ENCODE results near the gene HAUS2. TPM values are rescaled to one million over a fixed set of nuclear protein-coding genes. Genes with fewer than 3 reads are reported as not detected.

The HAUS2 gene
- total RNA-seq, 1 donor from 2014 or later = 72.2 TPM

- Mint-ChIP-seq H3K4me3 (no peak overlapping the region), H3K9me3 (peaks cover 11% of the 10 kb centered on the region), H3K36me3 (peaks cover 31% of the 10 kb centered on the region), H3K4me1 (peaks cover 5% of the 10 kb centered on the region), H3K27me3 (ENCODE audit: insufficient read depth, low read depth) (peaks cover 5% of the 10 kb centered on the region), H3K27ac (no peak overlapping the region)
- no peak overlapping the region for H2AFZ ChIP-seq (replicated peaks)
- no peak for DNase-seq (ENCODE audit: low spot score)
- no peaks in the 10 kb centered on the region for H3K79me2 ChIP-seq (ENCODE audit: low read depth)
- no peak overlapping the region for H3K4me2 ChIP-seq
- no peak for TF ChIP-seq EZH2phosphoT487 (IDR thresholded peaks at IDR 0.05)
- no peak for TF ChIP-seq EZH2 (IDR thresholded peaks at IDR 0.05)
- TF ChIP-seq CTCF (IDR thresholded peaks at IDR 0.05) = no peak
- no peak overlapping the region for H3K9ac ChIP-seq
- no peaks in the 10 kb centered on the region for H3K4me1 ChIP-seq
- H3K27me3 ChIP-seq = no peaks in the 10 kb centered on the region
- no peaks in the 10 kb centered on the region for H4K20me1 ChIP-seq (ENCODE audit: low read depth)
- H3K9me3 ChIP-seq (ENCODE audit: low read depth) = no peaks in the 10 kb centered on the region
- H3F3A ChIP-seq (ENCODE audit: low read depth) = no peaks in the 10 kb centered on the region
- H3K4me3 ChIP-seq = no peak overlapping the region
- H3K36me3 ChIP-seq = no peaks in the 10 kb centered on the region
- H3K27ac ChIP-seq = no peak overlapping the region
These were observed 55.3 kb downstream of the HAUS2 start for GRCh38 chr15:42603978-42604377.

GRCh38 chr15:42604894-42605744, 56.5 kb downstream of the HAUS2 start:
- Mint-ChIP-seq H3K4me1 (peaks cover 6% of the 10 kb centered on the region), H3K27me3 (ENCODE audit: insufficient read depth, low read depth) (peaks cover 5% of the 10 kb centered on the region), H3K9me3 (peaks cover 8% of the 10 kb centered on the region), H3K27ac (no peak overlapping the region), H3K36me3 (peaks cover 25% of the 10 kb centered on the region), H3K4me3 (no peak overlapping the region)
- no peaks in the 10 kb centered on the region for H4K20me1 ChIP-seq (ENCODE audit: low read depth)
- no peak overlapping the region for H3K4me3 ChIP-seq
- H3K9me3 ChIP-seq (ENCODE audit: low read depth) = no peaks in the 10 kb centered on the region
- H2AFZ ChIP-seq (replicated peaks) = no peak overlapping the region
- no peaks in the 10 kb centered on the region for H3K79me2 ChIP-seq (ENCODE audit: low read depth)
- TF ChIP-seq EZH2 (IDR thresholded peaks at IDR 0.05) = no peak
- H3K27me3 ChIP-seq = no peaks in the 10 kb centered on the region
- H3K9ac ChIP-seq = no peak overlapping the region
- DNase-seq (ENCODE audit: low spot score) = no peak
- no peak overlapping the region for H3K27ac ChIP-seq
- no peaks in the 10 kb centered on the region for H3F3A ChIP-seq (ENCODE audit: low read depth)
- no peaks in the 10 kb centered on the region for H3K4me1 ChIP-seq
- no peaks in the 10 kb centered on the region for H3K36me3 ChIP-seq
- H3K4me2 ChIP-seq = no peak overlapping the region

GRCh38 chr15:42605796-42606195, 57.2 kb downstream of the HAUS2 start:
- H3K36me3 Mint-ChIP-seq = peaks cover 23% of the 10 kb centered on the region
- H3K4me3 Mint-ChIP-seq = no peak overlapping the region
- H3K79me2 ChIP-seq (ENCODE audit: low read depth) = no peaks in the 10 kb centered on the region
- H4K20me1 ChIP-seq (ENCODE audit: low read depth) = no peaks in the 10 kb centered on the region
- peaks cover 5% of the 10 kb centered on the region for H3K27me3 Mint-ChIP-seq (ENCODE audit: insufficient read depth, low read depth)
- H3K4me3 ChIP-seq = no peak overlapping the region
- no peak for DNase-seq (ENCODE audit: low spot score)
- H3K4me1 ChIP-seq = no peaks in the 10 kb centered on the region
- peaks cover 6% of the 10 kb centered on the region for H3K9me3 Mint-ChIP-seq
- no peak overlapping the region for H2AFZ ChIP-seq (replicated peaks)
- H3K9ac ChIP-seq = no peak overlapping the region
- no peaks in the 10 kb centered on the region for H3F3A ChIP-seq (ENCODE audit: low read depth)
- no peak overlapping the region for H3K27ac ChIP-seq
- H3K27ac Mint-ChIP-seq = no peak overlapping the region
- H3K4me2 ChIP-seq = no peak overlapping the region
- peaks cover 6% of the 10 kb centered on the region for H3K4me1 Mint-ChIP-seq
- no peaks in the 10 kb centered on the region for H3K36me3 ChIP-seq
- TF ChIP-seq EZH2 (IDR thresholded peaks at IDR 0.05) = no peak
- no peak for TF ChIP-seq CTCF (IDR thresholded peaks at IDR 0.05)
- no peak for TF ChIP-seq EZH2phosphoT487 (IDR thresholded peaks at IDR 0.05)
- H3K27me3 ChIP-seq = no peaks in the 10 kb centered on the region
- no peaks in the 10 kb centered on the region for H3K9me3 ChIP-seq (ENCODE audit: low read depth)

- no peaks in the 10 kb centered on the region for H3K4me1 ChIP-seq
- Mint-ChIP-seq H3K27me3 (ENCODE audit: insufficient read depth, low read depth) (peaks cover 5% of the 10 kb centered on the region), H3K4me3 (no peak overlapping the region), H3K9me3 (peaks cover 4% of the 10 kb centered on the region), H3K27ac (peak overlapping the region; percentile 48), H3K36me3 (peaks cover 18% of the 10 kb centered on the region), H3K4me1 (peaks cover 6% of the 10 kb centered on the region)
- H3K36me3 ChIP-seq = no peaks in the 10 kb centered on the region
- no peak overlapping the region for H3K9ac ChIP-seq
- no peak overlapping the region for H3K27ac ChIP-seq
- no peaks in the 10 kb centered on the region for H3K27me3 ChIP-seq
- no peaks in the 10 kb centered on the region for H4K20me1 ChIP-seq (ENCODE audit: low read depth)
- no peaks in the 10 kb centered on the region for H3K9me3 ChIP-seq (ENCODE audit: low read depth)
- H2AFZ ChIP-seq (replicated peaks) = no peak overlapping the region
- H3K4me2 ChIP-seq = no peak overlapping the region
- no peak overlapping the region for H3K4me3 ChIP-seq
- H3K79me2 ChIP-seq (ENCODE audit: low read depth) = no peaks in the 10 kb centered on the region
- H3F3A ChIP-seq (ENCODE audit: low read depth) = no peaks in the 10 kb centered on the region
- TF ChIP-seq CTCF (IDR thresholded peaks at IDR 0.05) = no peak
- TF ChIP-seq EZH2 (IDR thresholded peaks at IDR 0.05) = no peak
- no peak for TF ChIP-seq EZH2phosphoT487 (IDR thresholded peaks at IDR 0.05)
- no peak for DNase-seq (ENCODE audit: low spot score)
These were observed 59.5 kb downstream of the HAUS2 start for GRCh38 chr15:42608110-42608531.

Data from neural progenitor cell (in vitro differentiated cells).